ENCODE measurements around the gene DNHD1.

The DNHD1 gene

DNA sequence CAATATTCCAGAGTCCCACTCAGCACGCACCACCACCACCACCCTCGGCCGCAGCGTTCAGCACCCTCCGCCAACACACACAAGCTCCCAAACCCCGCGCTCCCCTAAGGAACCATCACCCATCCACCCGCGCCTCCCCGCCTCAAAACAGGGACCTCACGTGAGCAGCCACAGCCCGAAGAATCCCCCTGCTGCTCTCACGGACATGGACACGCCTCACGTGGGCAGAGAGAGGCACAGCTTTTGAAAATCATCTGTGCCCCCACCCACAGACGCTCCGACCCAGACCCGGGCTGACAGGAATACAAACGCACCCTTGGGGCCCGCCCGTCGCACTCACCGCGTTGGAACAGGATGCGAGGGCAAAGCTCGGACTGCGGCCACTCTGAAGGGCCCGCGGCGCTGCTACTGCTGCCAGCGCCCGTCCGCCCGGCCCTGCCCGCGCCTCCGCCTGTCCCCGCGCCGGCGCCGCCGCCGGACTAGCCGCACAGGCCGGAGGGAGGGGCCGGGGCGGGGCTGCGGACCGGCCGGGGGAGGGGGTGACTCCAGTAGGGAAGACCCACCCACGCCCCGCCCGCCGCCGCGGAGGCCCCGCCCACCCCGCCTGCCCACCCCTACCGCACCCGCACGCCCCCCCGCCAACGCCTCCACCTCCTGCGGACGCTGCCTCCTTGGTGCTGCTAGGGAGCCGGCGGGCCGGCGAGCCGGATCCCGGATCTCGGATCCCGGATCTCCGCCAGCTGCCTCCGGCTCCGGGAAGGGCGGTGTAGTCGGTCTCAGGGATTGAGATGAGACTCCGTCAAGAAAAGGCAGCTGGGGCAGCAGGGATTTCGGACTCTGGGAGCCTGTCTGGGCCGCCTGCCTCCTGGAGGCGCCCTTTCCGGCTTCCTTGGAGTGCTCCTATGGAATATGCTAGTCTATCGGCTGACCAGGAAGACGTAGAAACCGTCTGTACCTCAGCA is 23.3 kb upstream of the DNHD1 start, which contains the start of gene TRIM3:
Gene TRIM3 (minus strand): TSS at position 491 of the 962 bp plus-strand sequence. CDS start 8,246 bp downstream, outside the sequence.
- H2AK5ac ChIP-seq (ENCODE audit: low read length): peak within 1 kb of the TSS; percentile 71
- no peak within 1 kb of the TSS for H2BK12ac ChIP-seq (ENCODE audit: low read length)
- H4K91ac ChIP-seq (ENCODE audit: low read depth, low read length): peak within 1 kb of the TSS; percentile 82
- H3K4me3 ChIP-seq (ENCODE audit: low read depth, low read length): peak within 1 kb of the TSS; percentile 79
- peak within 1 kb of the TSS; percentile 89 for H3K9ac ChIP-seq (ENCODE audit: low read length)
- DNase-seq: peak; percentile 84 to 85
- H3K79me1 ChIP-seq (ENCODE audit: low read length): peaks cover 11% of the 10 kb centered on the region
- peaks cover 23 to 25% of the 10 kb centered on the region in 2 experiments for H3K36me3 ChIP-seq (ENCODE audit: control insufficient read depth in 1 of 2, insufficient read depth in 2 of 2, low read length in 2 of 2)
- no peaks in the 10 kb centered on the region for H3K9me3 ChIP-seq (ENCODE audit: insufficient read depth, low read depth, low read length)
- H3K4me1 ChIP-seq (ENCODE audit: control insufficient read depth in 1 of 2, insufficient read depth in 2 of 2, low read length in 2 of 2): peaks cover 11 to 20% of the 10 kb centered on the region in 2 experiments
- peak within 1 kb of the TSS; percentile 52 for H3K4ac ChIP-seq (ENCODE audit: low read depth, low read length)
- H3K4me2 ChIP-seq (ENCODE audit: low read length): peak within 1 kb of the TSS; percentile 92
- H2BK120ac ChIP-seq (ENCODE audit: insufficient read depth, low read length, poor library complexity): peak within 1 kb of the TSS; percentile 81
- peak within 1 kb of the TSS; percentile 92 for H2BK5ac ChIP-seq (ENCODE audit: low read depth, low read length, poor library complexity)
- H2AFZ ChIP-seq (ENCODE audit: insufficient read depth, low read length, poor library complexity): peak within 1 kb of the TSS; percentile 90
- H3K18ac ChIP-seq (ENCODE audit: low read length): peak within 1 kb of the TSS; percentile 83
- H3K27ac ChIP-seq (ENCODE audit: low read depth, low read length): peak within 1 kb of the TSS; percentile 94
- H3K14ac ChIP-seq (ENCODE audit: low read length): peak within 1 kb of the TSS; percentile 88
- H3K79me2 ChIP-seq (ENCODE audit: control insufficient read depth, insufficient read depth, low read length, poor library complexity): peaks cover 7% of the 10 kb centered on the region
- peak within 1 kb of the TSS; percentile 78 for H4K8ac ChIP-seq (ENCODE audit: low read depth, low read length)
- H3K23ac ChIP-seq (ENCODE audit: low read length): no peak within 1 kb of the TSS
- no CpG with 5 or more reads among the region's 87 CpGs for WGBS (ENCODE audit: extremely low coverage, insufficient coverage, insufficient read length)
- H4K12ac ChIP-seq (ENCODE audit: low read depth, low read length): peak within 1 kb of the TSS; percentile 93
- H3K27me3 ChIP-seq (ENCODE audit: insufficient read depth, low read length): no peaks in the 10 kb centered on the region

DNA sequence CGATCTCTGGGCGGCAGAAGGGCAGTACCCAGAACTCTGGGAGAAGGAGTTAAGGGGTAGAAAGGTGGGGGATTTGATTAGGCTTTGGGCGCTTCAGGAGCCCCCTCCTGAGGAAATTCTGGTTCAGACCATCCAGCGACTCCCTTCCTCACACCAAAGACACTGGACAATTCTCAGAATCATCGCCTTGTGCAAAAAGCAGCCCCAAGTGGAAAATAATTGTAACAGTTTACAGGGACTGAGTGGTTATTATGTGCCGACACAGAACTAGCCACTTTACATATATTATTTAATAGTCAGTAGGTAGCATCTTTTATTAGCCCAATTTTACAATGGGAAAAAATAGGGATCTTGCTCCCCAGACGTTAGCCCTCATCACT is 22.7 kb upstream of the DNHD1 start:
- H3K4me3 ChIP-seq (ENCODE audit: low read depth, low read length): peak overlapping the region; percentile 67
- H3K4ac ChIP-seq (ENCODE audit: low read depth, low read length): no peak overlapping the region
- peak overlapping the region; percentile 94 for H3K27ac ChIP-seq (ENCODE audit: low read depth, low read length)
- H3K36me3 ChIP-seq (ENCODE audit: control insufficient read depth in 1 of 2, insufficient read depth in 2 of 2, low read length in 2 of 2): peaks cover 30 to 31% of the 10 kb centered on the region in 2 experiments
- peak overlapping the region; percentile 78 for H4K8ac ChIP-seq (ENCODE audit: low read depth, low read length)
- peaks cover 11% of the 10 kb centered on the region for H3K79me1 ChIP-seq (ENCODE audit: low read length)
- peak overlapping the region; percentile 65 for H3K9ac ChIP-seq (ENCODE audit: low read length)
- H3K27me3 ChIP-seq (ENCODE audit: insufficient read depth, low read length): no peaks in the 10 kb centered on the region
- H3K4me2 ChIP-seq (ENCODE audit: low read length): peak overlapping the region; percentile 92
- peak overlapping the region; percentile 82 for H4K91ac ChIP-seq (ENCODE audit: low read depth, low read length)
- peaks cover 7% of the 10 kb centered on the region for H3K79me2 ChIP-seq (ENCODE audit: control insufficient read depth, insufficient read depth, low read length, poor library complexity)
- H3K14ac ChIP-seq (ENCODE audit: low read length): peak overlapping the region; percentile 88
- H3K23ac ChIP-seq (ENCODE audit: low read length): no peak overlapping the region
- DNase-seq: no peak
- peak overlapping the region; percentile 35 for H3K18ac ChIP-seq (ENCODE audit: low read length)
- H4K12ac ChIP-seq (ENCODE audit: low read depth, low read length): peak overlapping the region; percentile 93
- no peaks in the 10 kb centered on the region for H3K9me3 ChIP-seq (ENCODE audit: insufficient read depth, low read depth, low read length)
- no peak overlapping the region for H2BK12ac ChIP-seq (ENCODE audit: low read length)
- peak overlapping the region; percentile 85 for H2AFZ ChIP-seq (ENCODE audit: insufficient read depth, low read length, poor library complexity)
- no CpG with 5 or more reads among the region's 7 CpGs for WGBS (ENCODE audit: extremely low coverage, insufficient coverage, insufficient read length)
- H2BK120ac ChIP-seq (ENCODE audit: insufficient read depth, low read length, poor library complexity): peak overlapping the region; percentile 81
- peak overlapping the region; percentile 92 for H2BK5ac ChIP-seq (ENCODE audit: low read depth, low read length, poor library complexity)
- no peak overlapping the region for H2AK5ac ChIP-seq (ENCODE audit: low read length)
- H3K4me1 ChIP-seq (ENCODE audit: control insufficient read depth in 1 of 2, insufficient read depth in 2 of 2, low read length in 2 of 2): peaks cover 11 to 14% of the 10 kb centered on the region in 2 experiments

DNA sequence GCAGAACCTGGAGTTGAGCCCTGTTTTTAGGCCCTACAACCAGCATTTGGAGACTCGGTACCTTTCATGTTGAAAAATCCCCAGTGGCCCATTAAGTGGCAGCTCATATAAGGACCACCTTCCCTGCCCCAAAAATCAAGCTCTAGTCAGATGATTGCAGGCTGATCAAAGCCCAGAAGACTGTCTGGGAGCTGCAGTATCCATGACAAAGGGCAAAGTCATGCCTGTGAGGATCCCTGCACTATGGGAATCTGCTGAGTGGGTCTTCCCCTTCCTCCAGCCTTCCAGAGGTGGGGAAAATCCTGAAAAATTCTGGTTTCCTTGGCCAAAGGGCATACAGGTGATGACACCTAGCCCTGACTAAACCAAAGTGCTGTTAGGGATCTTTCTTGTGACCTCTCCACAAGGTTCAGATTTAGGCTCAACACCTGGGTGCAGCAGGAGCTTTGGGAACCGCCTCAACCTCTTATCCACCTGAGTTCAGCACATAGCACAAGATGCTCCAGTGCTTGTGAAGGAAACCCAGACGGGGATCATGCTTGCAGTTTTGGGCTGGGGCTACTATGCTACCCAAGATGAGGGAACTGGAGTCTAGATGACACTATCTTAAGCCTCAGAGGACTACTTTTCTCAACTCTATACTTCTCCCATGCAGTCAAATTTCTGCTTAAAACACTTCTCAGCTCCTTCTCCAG is 22.1 kb upstream of the DNHD1 start:
- H3K27ac ChIP-seq (ENCODE audit: low read depth, low read length): no peak overlapping the region
- H3K23ac ChIP-seq (ENCODE audit: low read length): no peak overlapping the region
- H2AK5ac ChIP-seq (ENCODE audit: low read length): no peak overlapping the region
- no peak overlapping the region for H2BK120ac ChIP-seq (ENCODE audit: insufficient read depth, low read length, poor library complexity)
- H3K18ac ChIP-seq (ENCODE audit: low read length): no peak overlapping the region
- H3K4me2 ChIP-seq (ENCODE audit: low read length): no peak overlapping the region
- no peak overlapping the region for H2AFZ ChIP-seq (ENCODE audit: insufficient read depth, low read length, poor library complexity)
- H3K9ac ChIP-seq (ENCODE audit: low read length): no peak overlapping the region
- no CpG with 5 or more reads among the region's 3 CpGs for WGBS (ENCODE audit: extremely low coverage, insufficient coverage, insufficient read length)
- peak overlapping the region; percentile 13 for H4K12ac ChIP-seq (ENCODE audit: low read depth, low read length)
- H2BK5ac ChIP-seq (ENCODE audit: low read depth, low read length, poor library complexity): no peak overlapping the region
- no peak overlapping the region for H4K8ac ChIP-seq (ENCODE audit: low read depth, low read length)
- no peak overlapping the region for H3K4ac ChIP-seq (ENCODE audit: low read depth, low read length)
- peaks cover 7% of the 10 kb centered on the region for H3K79me2 ChIP-seq (ENCODE audit: control insufficient read depth, insufficient read depth, low read length, poor library complexity)
- peaks cover 11% of the 10 kb centered on the region for H3K79me1 ChIP-seq (ENCODE audit: low read length)
- no peaks in the 10 kb centered on the region for H3K9me3 ChIP-seq (ENCODE audit: insufficient read depth, low read depth, low read length)
- no peaks in the 10 kb centered on the region for H3K27me3 ChIP-seq (ENCODE audit: insufficient read depth, low read length)
- H2BK12ac ChIP-seq (ENCODE audit: low read length): no peak overlapping the region
- no peak overlapping the region for H4K91ac ChIP-seq (ENCODE audit: low read depth, low read length)
- DNase-seq: peak; percentile 40 to 44
- peaks cover 11 to 14% of the 10 kb centered on the region in 2 experiments for H3K4me1 ChIP-seq (ENCODE audit: control insufficient read depth in 1 of 2, insufficient read depth in 2 of 2, low read length in 2 of 2)
- peaks cover 31 to 34% of the 10 kb centered on the region in 2 experiments for H3K36me3 ChIP-seq (ENCODE audit: control insufficient read depth in 1 of 2, insufficient read depth in 2 of 2, low read length in 2 of 2)
- H3K4me3 ChIP-seq (ENCODE audit: low read depth, low read length): no peak overlapping the region
- no peak overlapping the region for H3K14ac ChIP-seq (ENCODE audit: low read length)

DNA sequence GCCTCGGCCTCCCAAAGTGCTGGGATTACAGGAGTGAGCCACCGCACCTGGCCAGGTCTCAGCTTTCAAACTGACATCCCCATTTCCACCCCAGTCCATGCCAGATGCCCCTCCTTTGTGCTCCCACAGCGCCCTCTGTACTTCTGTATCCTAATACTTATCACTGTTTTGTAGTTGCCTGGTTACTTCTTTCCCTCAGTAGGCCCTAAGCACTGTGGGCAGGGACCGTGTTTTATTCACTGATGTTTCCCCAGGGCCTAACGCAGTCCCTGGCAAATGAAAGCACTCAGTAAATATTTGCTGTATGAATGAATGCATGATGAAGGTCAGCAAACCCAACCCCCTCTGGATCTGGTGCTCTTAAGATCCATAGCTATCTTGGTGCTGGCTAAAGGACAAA is 21.1 kb upstream of the DNHD1 start:
- Histone ChIP-seq H3K27ac (ENCODE audit: low read depth, low read length) (no peak overlapping the region), H4K12ac (ENCODE audit: low read depth, low read length) (no peak overlapping the region), H3K18ac (ENCODE audit: low read length) (no peak overlapping the region), H3K4me2 (ENCODE audit: low read length) (no peak overlapping the region), H3K4me3 (ENCODE audit: low read depth, low read length) (no peak overlapping the region), H4K91ac (ENCODE audit: low read depth, low read length) (no peak overlapping the region), H3K27me3 (ENCODE audit: insufficient read depth, low read length) (no peaks in the 10 kb centered on the region), H2BK120ac (ENCODE audit: insufficient read depth, low read length, poor library complexity) (no peak overlapping the region), H3K9ac (ENCODE audit: low read length) (no peak overlapping the region), H3K14ac (ENCODE audit: low read length) (no peak overlapping the region), H3K79me2 (ENCODE audit: control insufficient read depth, insufficient read depth, low read length, poor library complexity) (peaks cover 13% of the 10 kb centered on the region), H3K79me1 (ENCODE audit: low read length) (peaks cover 14% of the 10 kb centered on the region), H2AFZ (ENCODE audit: insufficient read depth, low read length, poor library complexity) (no peak overlapping the region), H2BK5ac (ENCODE audit: low read depth, low read length, poor library complexity) (no peak overlapping the region), H4K8ac (ENCODE audit: low read depth, low read length) (no peak overlapping the region), H3K9me3 (ENCODE audit: insufficient read depth, low read depth, low read length) (no peaks in the 10 kb centered on the region), H3K4ac (ENCODE audit: low read depth, low read length) (no peak overlapping the region), H2BK12ac (ENCODE audit: low read length) (no peak overlapping the region), H3K4me1 (ENCODE audit: control insufficient read depth in 1 of 2, insufficient read depth in 2 of 2, low read length in 2 of 2) (peaks cover 15 to 19% of the 10 kb centered on the region in 2 experiments), H2AK5ac (ENCODE audit: low read length) (no peak overlapping the region), H3K36me3 (ENCODE audit: control insufficient read depth in 1 of 2, insufficient read depth in 2 of 2, low read length in 2 of 2) (peaks cover 31 to 34% of the 10 kb centered on the region in 2 experiments), H3K23ac (ENCODE audit: low read length) (no peak overlapping the region)
- DNase-seq: peak in 1 of 2 donors; percentile 25
- no CpG with 5 or more reads among the region's 5 CpGs for WGBS (ENCODE audit: extremely low coverage, insufficient coverage, insufficient read length)

All from trophoblast cell (in vitro differentiated cells and primary cell).